ENCODE results near the gene CD248. TPM values are rescaled to one million over a fixed set of nuclear protein-coding genes. Genes with fewer than 3 reads are reported as not detected.
"Not testable (repeated sequence)": the region's sequence is repeated elsewhere in the genome, so short reads cannot be mapped to it uniquely, and the experiment has no call there.

CD248 gene
- total and polyA plus RNA-seq, 2 donors (not counting 1 experiment from before 2014, with no cell fraction given), result 0.40 to 0.96 TPM

DNA sequence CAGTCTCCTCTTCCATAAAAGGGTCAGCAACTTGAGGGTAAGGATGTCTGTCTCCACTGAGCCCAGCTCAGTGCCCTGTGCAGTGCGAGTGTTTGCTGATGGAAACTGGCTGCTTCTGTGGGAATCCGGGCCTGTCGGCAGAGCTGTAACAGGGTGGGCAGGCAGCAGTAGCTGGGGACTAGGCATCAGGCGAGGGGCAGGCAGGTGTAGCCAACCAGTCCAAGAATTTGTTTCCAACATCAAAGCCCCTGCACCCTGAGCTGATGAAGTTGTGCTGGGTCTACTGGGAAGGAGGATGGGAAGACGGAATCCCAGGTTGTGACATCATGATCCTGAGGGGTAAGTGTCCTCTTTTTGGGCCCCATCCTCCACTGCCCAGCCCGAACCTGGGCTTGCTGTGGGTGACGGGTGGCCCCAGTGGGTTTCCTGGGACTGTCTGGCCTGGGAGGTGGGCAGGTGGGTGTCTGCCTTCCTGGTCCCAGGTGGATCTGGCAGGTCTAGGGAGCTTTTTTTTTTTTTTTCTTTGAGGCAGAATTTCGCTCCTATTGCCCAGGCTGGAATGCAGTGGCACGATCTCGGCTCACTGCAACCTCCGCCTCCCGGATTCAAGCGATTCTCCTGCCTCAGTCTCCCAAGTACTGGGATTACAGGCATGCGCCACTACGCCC lies 43.7 kb upstream of the CD248 start:
- CTCF ChIA-PET, result interaction anchor here (0.5 to 0.9 kb wide), 2 partner anchors 19 to 26 kb away, joined by 3 read pairs; no protein-coding TSS in a partner anchor
- TF ChIP-seq, protein P1, sequence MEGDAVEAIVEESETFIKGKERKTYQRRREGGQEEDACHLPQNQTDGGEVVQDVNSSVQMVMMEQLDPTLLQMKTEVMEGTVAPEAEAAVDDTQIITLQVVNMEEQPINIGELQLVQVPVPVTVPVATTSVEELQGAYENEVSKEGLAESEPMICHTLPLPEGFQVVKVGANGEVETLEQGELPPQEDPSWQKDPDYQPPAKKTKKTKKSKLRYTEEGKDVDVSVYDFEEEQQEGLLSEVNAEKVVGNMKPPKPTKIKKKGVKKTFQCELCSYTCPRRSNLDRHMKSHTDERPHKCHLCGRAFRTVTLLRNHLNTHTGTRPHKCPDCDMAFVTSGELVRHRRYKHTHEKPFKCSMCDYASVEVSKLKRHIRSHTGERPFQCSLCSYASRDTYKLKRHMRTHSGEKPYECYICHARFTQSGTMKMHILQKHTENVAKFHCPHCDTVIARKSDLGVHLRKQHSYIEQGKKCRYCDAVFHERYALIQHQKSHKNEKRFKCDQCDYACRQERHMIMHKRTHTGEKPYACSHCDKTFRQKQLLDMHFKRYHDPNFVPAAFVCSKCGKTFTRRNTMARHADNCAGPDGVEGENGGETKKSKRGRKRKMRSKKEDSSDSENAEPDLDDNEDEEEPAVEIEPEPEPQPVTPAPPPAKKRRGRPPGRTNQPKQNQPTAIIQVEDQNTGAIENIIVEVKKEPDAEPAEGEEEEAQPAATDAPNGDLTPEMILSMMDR (IDR thresholded peaks at IDR 0.05), result no peak
- no peak for TF ChIP-seq EZH2 (IDR thresholded peaks at IDR 0.05; ENCODE audit: borderline replicate concordance, insufficient read depth, low read depth, low read length, poor library complexity, severe bottlenecking)
- Mint-ChIP-seq H3K27ac (no peak overlapping the region), H3K4me3 (no peak overlapping the region), H3K9me3 (ENCODE audit: insufficient read depth) (no peaks in the 10 kb centered on the region), H3K4me1 (no peaks in the 10 kb centered on the region), H3K27me3 (no peaks in the 10 kb centered on the region)
- WGBS (ENCODE audit: insufficient coverage), result 94% methylated on average over 8 of the region's 15 CpGs
- Histone ChIP-seq H3K36me3 (replicated peaks in 1 of 2; ENCODE audit: control extremely low read depth in 1 of 2, control insufficient read depth in 1 of 2, extremely low read depth in 1 of 2, insufficient read depth in 2 of 2, low read length in 1 of 2) (no peaks in the 10 kb centered on the region), H2AFZ (ENCODE audit: insufficient read depth, low read depth, low read length, poor library complexity, severe bottlenecking) (no peak overlapping the region), H3K27ac (ENCODE audit: low read length in 2 of 2) (no peak overlapping the region), H3K4me2 (replicated peaks; ENCODE audit: low read depth, low read length, poor library complexity, severe bottlenecking) (no peak overlapping the region), H3K79me2 (ENCODE audit: control insufficient read depth, insufficient read depth, low read length) (no peaks in the 10 kb centered on the region), H3K27me3 (replicated peaks in 1 of 4; ENCODE audit: control extremely low read depth in 1 of 4, control insufficient read depth in 3 of 4, insufficient read depth in 4 of 4, low read length in 3 of 4) (no peaks in the 10 kb centered on the region), H3K9me3 (ENCODE audit: control extremely low read depth in 1 of 3, control insufficient read depth in 2 of 3, insufficient read depth in 1 of 3, low read length in 2 of 3) (no peaks in the 10 kb centered on the region), H3K9ac (ENCODE audit: low read length) (no peak overlapping the region), H3K4me1 (ENCODE audit: control insufficient read depth in 2 of 2, insufficient read depth in 2 of 2, low read length in 2 of 2) (no peaks in the 10 kb centered on the region), H4K20me1 (ENCODE audit: control insufficient read depth, insufficient read depth, low read length, poor library complexity, severe bottlenecking) (no peaks in the 10 kb centered on the region), H3K4me3 (ENCODE audit: control extremely low read depth in 1 of 5, extremely low read depth in 1 of 5, insufficient read depth in 1 of 5, low read depth in 2 of 5, low read length in 4 of 5) (no peak overlapping the region)
- POLR2A ChIA-PET, result interaction anchor here (0.7 kb wide), 1 partner anchor 1346 kb away, joined by 7 read pairs; no protein-coding TSS in a partner anchor
- intact Hi-C loops (cut with micrococcal nuclease), result no loop called here
- no peak for DNase-seq
- no peak for ATAC-seq (ENCODE audit: low read depth)

DNA sequence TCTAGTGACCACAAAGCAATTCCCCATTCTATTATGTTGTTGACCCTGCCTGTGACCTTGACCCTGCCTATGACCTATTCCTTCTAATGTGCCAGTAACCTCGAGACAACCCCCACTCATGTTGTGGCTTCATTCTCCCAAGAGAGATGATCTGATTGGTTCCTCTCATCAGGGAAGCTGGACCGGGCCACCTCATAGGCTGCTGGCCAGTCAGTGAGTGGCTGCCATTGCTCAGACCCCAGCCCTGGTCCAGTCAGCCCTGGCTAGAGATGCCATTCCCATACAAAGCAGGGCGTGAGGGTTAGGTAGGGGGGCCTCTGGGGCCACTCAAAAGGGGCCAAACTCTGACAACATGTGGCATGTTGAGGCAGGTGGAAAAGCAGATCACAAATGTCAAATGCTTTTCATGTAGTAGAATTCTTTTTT lies 42.8 kb upstream of the CD248 start:
- Histone ChIP-seq H4K20me1 (ENCODE audit: control insufficient read depth, insufficient read depth, low read length, poor library complexity, severe bottlenecking) (no peaks in the 10 kb centered on the region), H3K36me3 (replicated peaks in 1 of 2; ENCODE audit: control extremely low read depth in 1 of 2, control insufficient read depth in 1 of 2, extremely low read depth in 1 of 2, insufficient read depth in 2 of 2, low read length in 1 of 2) (no peaks in the 10 kb centered on the region), H3K27ac (ENCODE audit: low read length in 2 of 2) (no peak overlapping the region), H3K27me3 (replicated peaks in 1 of 4; ENCODE audit: control extremely low read depth in 1 of 4, control insufficient read depth in 3 of 4, insufficient read depth in 4 of 4, low read length in 3 of 4) (no peaks in the 10 kb centered on the region), H3K4me3 (ENCODE audit: control extremely low read depth in 1 of 5, extremely low read depth in 1 of 5, insufficient read depth in 1 of 5, low read depth in 2 of 5, low read length in 4 of 5) (no peak overlapping the region), H3K4me1 (ENCODE audit: control insufficient read depth in 2 of 2, insufficient read depth in 2 of 2, low read length in 2 of 2) (no peaks in the 10 kb centered on the region), H2AFZ (ENCODE audit: insufficient read depth, low read depth, low read length, poor library complexity, severe bottlenecking) (no peak overlapping the region), H3K9ac (ENCODE audit: low read length) (no peak overlapping the region), H3K79me2 (ENCODE audit: control insufficient read depth, insufficient read depth, low read length) (no peaks in the 10 kb centered on the region), H3K4me2 (replicated peaks; ENCODE audit: low read depth, low read length, poor library complexity, severe bottlenecking) (no peak overlapping the region), H3K9me3 (ENCODE audit: control extremely low read depth in 1 of 3, control insufficient read depth in 2 of 3, insufficient read depth in 1 of 3, low read length in 2 of 3) (no peaks in the 10 kb centered on the region)
- ATAC-seq (ENCODE audit: low read depth) (no peak), DNase-seq (no peak)
- CTCF ChIA-PET, result no interaction called here
- TF ChIP-seq EZH2 (IDR thresholded peaks at IDR 0.05; ENCODE audit: borderline replicate concordance, insufficient read depth, low read depth, low read length, poor library complexity, severe bottlenecking), result no peak
- H3K27me3 Mint-ChIP-seq, result no peaks in the 10 kb centered on the region
- no peak overlapping the region for H3K4me3 Mint-ChIP-seq
- H3K27ac Mint-ChIP-seq, result no peak overlapping the region
- POLR2A ChIA-PET, result interaction anchor here (0.5 to 0.7 kb wide), 2 partner anchors 71 to 1345 kb away, joined by 7 read pairs; no protein-coding TSS in a partner anchor
- no peaks in the 10 kb centered on the region for H3K4me1 Mint-ChIP-seq
- H3K9me3 Mint-ChIP-seq (ENCODE audit: insufficient read depth), result no peaks in the 10 kb centered on the region
- intact Hi-C loops (cut with micrococcal nuclease), result no loop called here
- 81% methylated on average over 2 of the region's 3 CpGs for WGBS (ENCODE audit: insufficient coverage)

DNA sequence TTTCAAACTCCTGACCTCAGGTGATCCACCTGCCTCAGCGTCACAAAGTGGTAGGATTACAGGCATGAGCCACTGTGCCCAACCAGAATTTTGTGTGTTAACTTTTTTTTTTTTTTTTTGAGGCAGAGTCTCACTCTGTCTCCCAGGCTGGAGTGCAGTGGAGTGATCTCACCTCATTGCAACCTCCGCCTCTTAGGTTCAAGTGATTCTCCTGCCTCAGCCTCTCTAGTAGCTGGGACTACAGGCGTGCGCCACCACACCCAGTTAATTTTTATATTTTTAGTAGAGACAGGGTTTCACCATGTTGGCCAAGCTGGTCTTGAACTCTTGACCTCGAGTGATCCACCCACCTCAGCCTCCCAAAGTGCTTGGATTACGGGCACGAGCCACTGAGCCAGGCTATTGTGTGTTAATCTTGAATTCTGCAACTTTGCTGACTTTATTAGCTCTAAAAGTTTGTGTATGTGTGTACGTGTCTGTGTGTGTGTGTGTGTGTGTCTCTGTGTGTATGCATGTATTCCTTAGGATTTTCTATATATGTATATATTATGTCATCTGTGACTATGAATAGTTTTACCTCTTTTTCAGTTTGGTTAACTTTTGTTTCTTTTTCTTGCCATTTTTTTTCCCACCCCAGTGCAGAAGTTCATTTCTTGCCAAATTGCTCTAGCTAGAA lies 33.9 kb upstream of the CD248 start:
- POLR2A ChIA-PET, result interaction anchor here (0.6 to 0.7 kb wide), 2 partner anchors 83 to 322 kb away, joined by 3 to 6 read pairs; no protein-coding TSS in a partner anchor
- intact Hi-C loops (cut with micrococcal nuclease), result not testable (repeated sequence)

More for the DNA sequence above, 33.9 kb upstream of the CD248 start:
- not testable (repeated sequence) for DNase-seq; H3K27ac Mint-ChIP-seq; H3K79me2 ChIP-seq (ENCODE audit: control insufficient read depth, insufficient read depth, low read length); H3K4me3 Mint-ChIP-seq; H3K27me3 ChIP-seq (replicated peaks in 1 of 4; ENCODE audit: control extremely low read depth in 1 of 4, control insufficient read depth in 3 of 4, insufficient read depth in 4 of 4, low read length in 3 of 4); H3K4me3 ChIP-seq (ENCODE audit: control extremely low read depth in 1 of 5, extremely low read depth in 1 of 5, insufficient read depth in 1 of 5, low read depth in 2 of 5, low read length in 4 of 5); H3K9me3 ChIP-seq (ENCODE audit: control extremely low read depth in 1 of 3, control insufficient read depth in 2 of 3, insufficient read depth in 1 of 3, low read length in 2 of 3); H3K27me3 Mint-ChIP-seq; H4K20me1 ChIP-seq (ENCODE audit: control insufficient read depth, insufficient read depth, low read length, poor library complexity, severe bottlenecking); ATAC-seq (ENCODE audit: low read depth); H3K36me3 ChIP-seq (replicated peaks in 1 of 2; ENCODE audit: control extremely low read depth in 1 of 2, control insufficient read depth in 1 of 2, extremely low read depth in 1 of 2, insufficient read depth in 2 of 2, low read length in 1 of 2); H3K4me2 ChIP-seq (replicated peaks; ENCODE audit: low read depth, low read length, poor library complexity, severe bottlenecking); H3K9ac ChIP-seq (ENCODE audit: low read length); H3K27ac ChIP-seq (ENCODE audit: low read length in 2 of 2); H3K9me3 Mint-ChIP-seq (ENCODE audit: insufficient read depth); H2AFZ ChIP-seq (ENCODE audit: insufficient read depth, low read depth, low read length, poor library complexity, severe bottlenecking)
- CTCF ChIA-PET, result interaction anchor here (0.6 to 1.4 kb wide), 2 partner anchors 38 to 574 kb away, joined by 3 read pairs; no protein-coding TSS in a partner anchor
- WGBS (ENCODE audit: insufficient coverage), result 100% methylated on average over 1 of the region's 8 CpGs
- peaks cover 8 to 22% of the 10 kb centered on the region in 2 donors for H3K4me1 ChIP-seq (ENCODE audit: control insufficient read depth in 2 of 2, insufficient read depth in 2 of 2, low read length in 2 of 2)
- peaks cover 20% of the 10 kb centered on the region for H3K4me1 Mint-ChIP-seq
